A673 (cell line): ENCODE results near the gene FGGY. TPM values are rescaled to one million over a fixed set of nuclear protein-coding genes. Genes with fewer than 3 reads are reported as not detected.

Source experiments
- BruUV-seq: library from RNA; stranded (reverse); fragments of 400-500 nt; replicated peaks from 2 replicates; lab custom pipeline; 2021; lab: Mats Ljungman, UMichigan
- CTCF ChIA-PET: fragments of 300-600 bp; sonication (Branson Sonifier 250); formaldehyde crosslinking; loops from one replicate; lab custom pipeline; 2022; ENCODE audit warnings: antibody characterized with exemption; lab: Charles Lee
- POLR2A ChIA-PET: fragments of 300-600 bp; sonication (Branson Sonifier 250); formaldehyde crosslinking; loops from one replicate; lab custom pipeline; 2022; ENCODE audit warnings: antibody characterized with exemption; ENCODE audit not compliant: low non-redundant PET; lab: Charles Lee
- DNase-seq: peaks from one replicate; pipeline ENCODE4 v3.0.0-alpha.2; 2015; ENCODE audit warnings: low spot score
- H3K27ac ChIP-seq: fragments of 200-600 bp; sonication (generic); 2 replicates; pipeline ENCODE4 v1.5.1; 2016; ENCODE audit warnings: mixed run types, low read depth, mild to moderate bottlenecking, mixed read lengths, antibody characterized with exemption, low read length; ENCODE audit not compliant: poor library complexity, severe bottlenecking
- H3K27me3 ChIP-seq: fragments of 200-600 bp; sonication (generic); replicated peaks from 2 replicates; pipeline ENCODE4 v1.6.1; 2017; ENCODE audit warnings: mixed run types, low read depth, mild to moderate bottlenecking, mixed read lengths, antibody characterized with exemption, low read length; ENCODE audit not compliant: insufficient read depth, poor library complexity
- H3K36me3 ChIP-seq: fragments of 200-600 bp; sonication (generic); 2 replicates; pipeline ENCODE4 v1.6.1; 2016; ENCODE audit warnings: mixed run types, mild to moderate bottlenecking, mixed read lengths, antibody characterized with exemption, low read length; ENCODE audit not compliant: insufficient read depth, poor library complexity, severe bottlenecking
- H3K4me1 ChIP-seq: fragments of 200-600 bp; sonication (generic); 2 replicates; pipeline ENCODE4 v1.6.1; 2017; ENCODE audit warnings: mixed run types, mild to moderate bottlenecking, mixed read lengths, antibody characterized with exemption, low read length; ENCODE audit not compliant: insufficient read depth, poor library complexity, severe bottlenecking
- H3K4me3 ChIP-seq: fragments of 200-600 bp; sonication (generic); 2 replicates; pipeline ENCODE4 v1.5.1; 2016; ENCODE audit warnings: low read depth, mixed run types, mild to moderate bottlenecking, mixed read lengths, low read length; ENCODE audit not compliant: poor library complexity, severe bottlenecking
- H3K9me3 ChIP-seq: fragments of 200-600 bp; sonication (generic); 2 replicates; pipeline ENCODE4 v1.6.1; 2016; ENCODE audit warnings: mixed run types, low read depth, mild to moderate bottlenecking, mixed read lengths, antibody characterized with exemption, low read length; ENCODE audit not compliant: poor library complexity, severe bottlenecking
- CTCF ChIP-seq: fragments of 300-800, 200-600 bp; sonication (generic); conservative IDR thresholded peaks from 2 replicates; pipeline ENCODE4 v1.5.1; 2017; ENCODE audit warnings: low read depth, mild to moderate bottlenecking, antibody characterized with exemption, low read length, moderate library complexity, mixed read lengths
- EZH2 ChIP-seq: fragments of 200-600 bp; sonication (generic); IDR thresholded peaks from 2 replicates; pipeline ENCODE4 v1.6.1; 2017; ENCODE audit warnings: borderline replicate concordance, low read depth, mild to moderate bottlenecking, mixed read lengths, antibody characterized with exemption, low read length; ENCODE audit not compliant: poor library complexity, severe bottlenecking
- intact Hi-C: fragments of 100-400 bp; cut with micrococcal nuclease; formaldehyde crosslinking; loops from one replicate; pipeline ENCODE4 v1.10.0; 2022; ENCODE audit not compliant: unreplicated experiment
- total RNA-seq: library from RNA; stranded (reverse); gene quantifications from 2 replicates; pipeline ENCODE4 v1.2.3, GENCODE V29; 2021

FGGY gene
- total RNA-seq, 1 experiment from 2014 or later = 2.6 TPM

GRCh38 chr1:59692591-59692990 lies 395.7 kb downstream of the FGGY start:
- BruUV-seq = no TSS peak
- H3K27ac ChIP-seq = no peak overlapping the region
- H3K4me1 ChIP-seq = peaks cover 10% of the 10 kb centered on the region
- no peak overlapping the region for H3K4me3 ChIP-seq
- ChIA-PET CTCF (interaction anchor here (0.7 kb wide), 2 partner anchors 13 to 1287 kb away, joined by 6 read pairs; no protein-coding TSS in a partner anchor), POLR2A (no interaction called here)
- peak; percentile 85 for DNase-seq
- H3K36me3 ChIP-seq = no peaks in the 10 kb centered on the region
- intact Hi-C loops = no loop called here
- H3K27me3 ChIP-seq = no peaks in the 10 kb centered on the region
- H3K9me3 ChIP-seq = no peaks in the 10 kb centered on the region
- TF ChIP-seq CTCF (no peak), EZH2 (no peak)

DNA sequence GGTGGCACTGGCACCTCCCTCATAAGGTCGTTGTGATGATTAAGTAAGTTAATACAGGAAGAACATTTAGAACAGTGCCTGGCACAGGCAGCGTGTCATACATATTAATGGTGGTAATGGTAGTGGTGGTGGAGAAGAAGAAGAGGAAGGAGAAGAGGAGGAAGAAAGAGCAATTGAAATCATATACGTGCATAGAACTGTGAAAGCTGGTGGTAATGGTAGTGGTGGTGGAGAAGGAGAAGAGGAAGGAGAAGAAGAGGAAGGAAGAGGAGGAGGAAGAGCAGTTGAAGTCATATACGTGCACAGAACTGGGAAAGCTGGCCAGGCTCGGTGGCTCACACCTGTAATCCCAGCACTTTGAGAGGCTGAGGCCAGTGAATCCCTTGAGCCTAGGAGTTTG lies 396.5 kb downstream of the FGGY start:
- intact Hi-C loops = no loop called here
- ChIA-PET POLR2A (no interaction called here), CTCF (no interaction called here)

GRCh38 chr1:59695252-59695651 lies 398.4 kb downstream of the FGGY start:
- ChIA-PET CTCF (no interaction called here), POLR2A (no interaction called here)
- TF ChIP-seq EZH2 (no peak), CTCF (no peak)
- BruUV-seq = no TSS peak
- no peak for DNase-seq
- Histone ChIP-seq H3K36me3 (no peaks in the 10 kb centered on the region), H3K4me3 (no peak overlapping the region), H3K9me3 (no peaks in the 10 kb centered on the region), H3K27ac (no peak overlapping the region), H3K27me3 (no peaks in the 10 kb centered on the region), H3K4me1 (peaks cover 10% of the 10 kb centered on the region)
- intact Hi-C loops = loop anchor here (5.0 kb wide), 2 partner anchors 203 to 623 kb away; no protein-coding TSS in a partner anchor

More for the DNA sequence above, 396.5 kb downstream of the FGGY start:
- H3K4me3 ChIP-seq = no peak overlapping the region
- H3K4me1 ChIP-seq = peaks cover 10% of the 10 kb centered on the region
- H3K27ac ChIP-seq = no peak overlapping the region
- no peaks in the 10 kb centered on the region for H3K36me3 ChIP-seq
- TF ChIP-seq EZH2 = no peak
- no peak for TF ChIP-seq CTCF
- no peaks in the 10 kb centered on the region for H3K27me3 ChIP-seq
- no peak for DNase-seq
- H3K9me3 ChIP-seq = no peaks in the 10 kb centered on the region
- BruUV-seq = no TSS peak
